ENCODE measurements around the gene PGAM2. TPM values are rescaled to one million over a fixed set of nuclear protein-coding genes. Genes with fewer than 3 reads are reported as not detected.

PGAM2 gene
- 1 to 10 TPM in 3 of 4 donors, under 1 TPM in 1; 0.26 to 2.8 (median 1.6) TPM for polyA plus RNA-seq (ENCODE audit: insufficient read length in 4 of 4)

- DNase-seq (ENCODE audit: low read depth in 4 of 4, low spot score in 3 of 4), result no peak
Observed at GRCh38 chr7:44065431-44066110, at the start of gene PGAM2. PGAM2 (minus strand) TSS chr7:44065567; CDS start chr7:44065529, 38 bp downstream.

- no peak for DNase-seq (ENCODE audit: low read depth in 4 of 4, low spot score in 3 of 4)
Observed at GRCh38 chr7:44114586-44115310, 49.4 kb upstream of the PGAM2 start.

DNA sequence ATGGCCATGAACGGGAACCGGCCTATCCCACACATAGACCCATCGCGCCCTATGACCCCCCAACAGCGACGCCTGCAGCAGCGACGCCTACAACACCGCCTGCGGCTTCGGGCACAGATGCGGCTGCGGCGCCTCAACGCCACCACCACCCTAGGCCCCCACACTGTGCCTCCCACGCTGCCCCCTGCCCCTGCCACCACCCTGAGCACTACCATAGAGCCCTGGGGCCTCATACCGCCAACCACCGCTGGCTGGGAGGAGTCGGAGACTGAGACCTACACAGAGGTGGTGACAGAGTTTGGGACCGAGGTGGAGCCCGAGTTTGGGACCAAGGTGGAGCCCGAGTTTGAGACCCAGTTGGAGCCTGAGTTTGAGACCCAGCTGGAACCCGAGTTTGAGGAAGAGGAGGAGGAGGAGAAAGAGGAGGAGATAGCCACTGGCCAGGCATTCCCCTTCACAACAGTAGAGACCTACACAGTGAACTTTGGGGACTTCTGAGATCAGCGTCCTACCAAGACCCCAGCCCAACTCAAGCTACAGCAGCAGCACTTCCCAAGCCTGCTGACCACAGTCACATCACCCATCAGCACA is 48.5 kb upstream of the PGAM2 start:
- no peak for DNase-seq (ENCODE audit: low read depth in 4 of 4, low spot score in 3 of 4)

DNA sequence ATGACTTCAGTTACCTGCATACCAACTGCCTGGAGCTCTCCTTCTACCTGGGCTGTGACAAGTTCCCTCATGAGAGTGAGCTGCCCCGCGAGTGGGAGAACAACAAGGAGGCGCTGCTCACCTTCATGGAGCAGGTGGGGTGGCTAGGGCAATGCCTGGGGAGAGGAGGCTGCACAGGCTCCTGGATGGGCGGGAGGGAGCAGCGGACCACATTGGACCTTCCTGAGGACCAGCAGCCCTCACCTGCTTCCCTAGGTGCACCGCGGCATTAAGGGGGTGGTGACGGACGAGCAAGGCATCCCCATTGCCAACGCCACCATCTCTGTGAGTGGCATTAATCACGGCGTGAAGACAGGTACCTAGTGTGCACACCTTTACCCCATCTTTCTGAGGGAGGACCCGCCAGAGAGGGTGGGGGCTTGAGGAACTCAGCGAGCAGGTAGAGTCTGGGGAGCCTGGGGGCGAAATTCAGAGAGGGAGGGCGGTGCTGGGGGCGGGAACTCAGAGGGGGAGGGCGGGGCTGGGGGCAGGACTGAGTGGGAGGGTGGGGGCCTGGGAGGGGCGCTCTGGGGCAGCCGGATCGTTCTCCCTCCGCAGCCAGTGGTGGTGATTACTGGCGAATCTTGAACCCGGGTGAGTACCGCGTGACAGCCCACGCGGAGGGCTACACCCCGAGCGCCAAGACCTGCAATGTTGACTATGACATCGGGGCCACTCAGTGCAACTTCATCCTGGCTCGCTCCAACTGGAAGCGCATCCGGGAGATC is 47.8 kb upstream of the PGAM2 start:
- no peak for DNase-seq (ENCODE audit: low read depth in 4 of 4, low spot score in 3 of 4)

- no peak for DNase-seq (ENCODE audit: low read depth in 4 of 4, low spot score in 3 of 4)
Observed at GRCh38 chr7:44112231-44112996, 47.0 kb upstream of the PGAM2 start.

DNA sequence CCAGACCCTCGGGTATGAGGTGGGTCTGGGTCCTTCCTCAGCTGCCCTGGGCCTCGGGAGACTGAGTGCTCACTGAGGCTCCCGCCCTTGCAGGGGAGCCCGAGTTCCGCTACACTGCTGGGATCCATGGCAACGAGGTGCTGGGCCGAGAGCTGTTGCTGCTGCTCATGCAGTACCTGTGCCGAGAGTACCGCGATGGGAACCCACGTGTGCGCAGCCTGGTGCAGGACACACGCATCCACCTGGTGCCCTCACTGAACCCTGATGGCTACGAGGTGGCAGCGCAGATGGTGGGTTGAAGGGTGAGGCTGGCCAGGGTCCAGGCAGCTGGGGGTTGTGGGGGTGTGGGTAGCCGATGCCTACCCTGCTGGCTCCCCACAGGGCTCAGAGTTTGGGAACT is 46.4 kb upstream of the PGAM2 start:
- DNase-seq (ENCODE audit: low read depth in 4 of 4, low spot score in 3 of 4), result no peak

- no peak for DNase-seq (ENCODE audit: low read depth in 4 of 4, low spot score in 3 of 4)
Observed at GRCh38 chr7:44110719-44111635, 45.6 kb upstream of the PGAM2 start.

GRCh38 chr7:44109991-44110390 is 44.6 kb upstream of the PGAM2 start:
- DNase-seq (ENCODE audit: low read depth in 4 of 4, low spot score in 3 of 4), result no peak

DNA sequence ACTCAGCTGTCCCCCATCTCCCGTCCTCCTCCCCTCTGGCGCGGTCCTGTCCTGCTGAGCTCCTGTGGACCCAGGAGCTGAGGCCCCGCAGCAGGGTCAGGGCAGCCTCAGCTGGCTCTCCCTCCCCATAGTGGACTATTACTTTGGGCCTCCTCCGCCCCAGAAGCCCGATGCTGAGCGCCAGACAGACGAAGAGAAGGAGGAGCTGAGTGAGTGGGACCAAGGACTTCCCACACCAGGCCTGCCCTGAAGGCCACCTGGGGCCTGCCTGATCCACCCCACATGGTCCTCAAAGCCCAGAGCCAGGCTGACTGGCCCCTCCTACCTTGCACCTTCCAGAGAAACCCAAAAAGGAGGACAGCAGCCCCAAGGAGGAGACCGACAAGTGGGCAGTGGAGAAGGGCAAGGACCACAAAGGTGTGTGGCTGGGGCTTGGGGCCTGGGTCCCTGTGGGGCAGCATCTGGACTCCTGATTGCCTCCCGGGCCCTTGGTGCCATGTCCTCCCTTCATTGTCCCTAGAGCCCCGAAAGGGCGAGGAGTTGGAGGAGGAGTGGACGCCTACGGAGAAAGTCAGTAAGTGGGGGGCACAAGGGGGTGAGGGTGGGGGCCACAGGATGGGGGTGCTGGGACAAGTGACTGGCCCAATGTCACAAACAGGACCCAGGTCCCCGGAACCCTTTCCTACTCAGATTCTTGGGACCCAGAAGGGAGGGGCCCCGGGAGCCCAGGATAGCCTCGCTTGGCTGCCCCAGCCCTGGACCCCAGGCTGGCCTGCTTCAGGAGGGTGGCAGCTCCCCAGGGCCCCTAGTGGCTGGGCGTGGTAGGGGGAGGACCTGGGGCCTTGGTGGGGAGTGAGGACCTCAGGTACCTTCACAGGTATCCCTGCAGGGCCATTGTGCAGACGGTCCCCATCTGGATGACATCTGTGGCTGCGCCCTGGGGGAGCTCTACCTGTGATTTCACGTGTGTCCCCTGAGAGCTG is 43.7 kb upstream of the PGAM2 start:
- DNase-seq (ENCODE audit: low read depth in 4 of 4, low spot score in 3 of 4), result no peak

DNA sequence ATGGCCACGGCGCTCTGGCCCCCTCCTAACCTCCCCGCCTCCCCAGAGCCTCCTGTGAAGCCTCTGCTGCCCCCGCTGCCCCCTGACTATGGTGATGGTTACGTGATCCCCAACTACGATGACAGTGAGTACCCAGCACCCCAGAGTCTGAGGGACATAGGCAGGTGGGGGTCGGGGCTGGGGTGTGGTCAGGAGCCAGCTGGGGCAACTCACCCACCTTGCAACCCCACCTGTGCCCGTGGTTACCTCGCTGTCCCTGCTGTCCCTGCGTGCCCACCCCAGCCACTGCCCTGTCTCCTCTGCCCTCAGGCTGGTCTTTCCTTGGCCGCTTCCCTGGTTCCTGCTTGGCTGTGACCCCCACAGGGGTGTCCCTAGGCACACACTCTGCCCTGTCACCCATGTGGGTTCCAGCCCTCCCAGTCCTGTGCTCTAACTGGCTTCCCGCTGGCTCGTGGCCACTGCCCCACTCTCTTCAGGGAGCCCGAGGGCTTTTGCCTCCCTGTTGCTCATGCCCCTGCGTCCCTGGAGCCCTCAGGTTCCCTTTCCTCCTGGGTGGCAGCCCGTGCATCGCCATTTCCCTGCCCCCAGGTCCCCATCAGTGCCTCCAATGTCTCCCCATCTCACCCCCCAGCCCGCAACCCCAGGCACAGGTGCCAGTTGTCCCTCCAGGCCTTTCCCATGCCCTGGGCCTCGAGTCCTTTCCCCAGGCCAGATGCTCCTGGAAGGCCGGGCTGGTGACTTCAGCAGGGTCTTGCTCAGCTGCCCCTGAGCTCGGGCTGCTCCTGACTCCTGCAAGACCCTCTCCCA is 42.8 kb upstream of the PGAM2 start:
- DNase-seq (ENCODE audit: low read depth in 4 of 4, low spot score in 3 of 4), result no peak

DNA sequence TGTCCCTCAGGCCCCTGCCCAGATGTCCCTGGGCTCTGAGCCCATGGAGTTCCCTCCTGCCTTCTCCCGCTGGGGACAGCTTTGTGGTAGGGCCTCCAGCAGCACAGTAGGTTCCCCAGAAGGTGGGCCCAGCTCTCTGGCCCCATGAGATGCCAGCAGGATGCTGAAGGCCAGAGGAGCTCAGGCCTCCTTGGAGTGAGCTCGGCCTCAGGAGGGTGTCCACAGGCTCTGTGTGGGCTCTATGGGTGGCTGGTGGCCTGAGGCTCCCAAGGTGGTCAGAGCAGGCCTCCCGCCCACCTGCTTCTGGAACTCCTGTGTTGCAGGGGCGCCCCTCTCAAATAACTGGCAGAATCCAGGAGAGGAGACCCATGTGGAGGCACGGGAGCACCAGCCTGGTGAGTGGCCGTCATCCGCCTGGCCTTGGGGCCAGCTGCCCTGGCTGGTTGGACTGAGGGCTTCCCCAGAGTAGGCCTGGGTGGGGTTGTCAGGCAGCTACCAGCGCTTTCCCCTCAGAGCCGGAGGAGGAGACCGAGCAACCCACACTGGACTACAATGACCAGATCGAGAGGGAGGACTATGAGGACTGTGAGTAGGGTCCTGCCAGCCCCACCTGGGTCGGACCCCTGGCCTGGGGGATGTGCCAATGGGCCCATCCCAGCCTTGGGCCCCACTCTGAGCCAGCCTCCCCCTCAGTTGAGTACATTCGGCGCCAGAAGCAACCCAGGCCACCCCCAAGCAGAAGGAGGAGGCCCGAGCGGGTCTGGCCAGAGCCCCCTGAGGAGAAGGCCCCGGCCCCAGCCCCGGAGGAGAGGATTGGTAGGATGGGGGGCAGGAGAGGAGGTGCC is 42.0 kb upstream of the PGAM2 start:
- DNase-seq (ENCODE audit: low read depth in 4 of 4, low spot score in 3 of 4), result no peak

- no peak for DNase-seq (ENCODE audit: low read depth in 4 of 4, low spot score in 3 of 4)
Observed at GRCh38 chr7:44106311-44107065, 41.1 kb upstream of the PGAM2 start.

DNA sequence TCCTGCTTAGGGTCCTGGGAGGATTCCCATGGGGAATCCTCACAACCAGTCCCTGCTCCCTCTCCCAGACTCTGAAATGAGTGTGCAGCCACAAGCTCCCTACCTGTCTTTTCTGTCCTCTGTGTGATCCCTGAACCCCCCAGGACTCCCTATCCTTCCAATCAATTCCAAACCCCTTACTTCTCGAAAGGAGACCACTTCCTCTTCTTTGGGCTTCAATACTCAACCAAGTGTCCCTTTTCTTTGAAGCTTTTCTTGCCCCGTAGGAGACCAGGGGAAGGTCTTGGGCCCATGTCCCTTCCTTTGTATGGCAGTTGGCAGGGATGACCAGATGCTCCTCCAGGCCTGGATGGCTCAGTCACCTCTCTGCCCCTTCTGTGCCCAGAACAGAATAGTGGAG is 40.5 kb upstream of the PGAM2 start:
- no peak for DNase-seq (ENCODE audit: low read depth in 4 of 4, low spot score in 3 of 4)

DNA sequence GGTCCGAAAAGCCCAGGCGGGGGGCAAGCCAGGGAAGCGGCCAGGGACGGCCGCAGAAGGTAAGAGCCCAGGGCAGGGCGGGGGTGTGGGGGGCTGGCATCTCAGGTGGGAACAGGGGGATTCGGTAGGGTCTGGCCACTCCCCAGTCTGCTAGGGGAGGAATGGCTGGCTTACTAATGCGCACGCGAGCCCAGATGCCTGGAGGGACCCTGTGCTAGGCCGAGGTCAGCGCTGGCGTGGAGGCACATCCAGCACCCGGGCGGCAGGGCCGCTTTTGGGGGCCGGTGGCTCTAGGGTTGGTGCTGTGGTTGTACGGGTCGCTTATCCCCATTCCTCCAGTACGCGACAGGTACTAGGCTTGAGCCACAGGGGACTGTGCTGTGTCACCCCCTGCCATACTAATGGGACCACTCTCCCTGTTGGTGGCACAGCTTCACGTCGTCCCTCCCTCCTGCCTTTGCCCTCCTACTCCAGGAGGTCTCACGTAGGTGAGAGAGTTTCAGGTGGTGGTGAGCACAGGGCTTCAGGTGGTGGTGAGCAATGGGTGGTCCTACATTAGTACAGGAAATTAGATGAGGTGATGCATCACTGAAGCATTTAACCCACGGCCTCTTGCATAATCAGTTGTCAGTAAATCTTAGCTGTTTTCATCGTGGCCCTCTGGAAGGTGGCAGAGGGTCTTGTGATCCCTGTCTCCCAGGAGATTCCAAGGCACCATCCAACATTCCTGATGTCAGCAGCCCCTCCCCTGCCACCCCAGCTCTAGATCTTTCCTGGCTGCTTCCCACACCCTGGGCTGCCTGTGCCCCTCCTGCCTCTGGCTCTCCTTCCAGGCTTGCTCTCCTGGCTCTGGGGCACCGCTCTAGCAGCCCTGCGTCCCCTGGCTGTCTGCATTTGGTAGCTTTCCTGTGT is 39.7 kb upstream of the PGAM2 start:
- no peak for DNase-seq (ENCODE audit: low read depth in 4 of 4, low spot score in 3 of 4)
